Measurements from ENCODE around the gene SPATS1. TPM values are rescaled to one million over a fixed set of nuclear protein-coding genes. Genes with fewer than 3 reads are reported as not detected.

SPATS1 gene
- polyA plus RNA-seq, 1 donor (not counting 4 experiments of a cell fraction or from before 2014, with no cell fraction given) = not detected

DNA sequence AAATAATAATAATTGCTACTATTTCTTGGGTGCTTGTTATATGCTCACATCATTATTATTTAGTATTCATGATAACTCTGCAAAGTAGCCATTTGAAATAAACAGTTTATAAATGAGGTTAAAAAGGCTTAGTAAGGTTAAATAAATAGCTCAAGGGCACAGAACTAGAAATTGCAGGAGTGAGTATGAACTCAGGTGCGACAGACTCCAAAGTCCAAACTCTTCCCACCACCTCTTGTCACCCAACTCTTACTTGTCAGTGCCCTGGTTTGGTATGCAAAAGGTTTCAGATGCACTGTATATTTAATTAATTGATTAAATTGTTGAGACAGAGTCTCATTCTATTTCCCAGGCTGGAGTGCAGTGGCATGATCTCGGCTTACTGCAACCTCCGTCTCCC lies 24.3 kb downstream of the SPATS1 start:
- no peak overlapping the region for H3K4me2 ChIP-seq (ENCODE audit: control insufficient read depth, extremely low read depth, insufficient read depth, low read depth, low read length)
- FAIRE-seq (no peak), DNase-seq (ENCODE audit: low read depth, low spot score) (no peak)
- H3K9me3 ChIP-seq (ENCODE audit: control insufficient read depth, low read depth, low read length) = no peaks in the 10 kb centered on the region
- no peaks in the 10 kb centered on the region for H3K36me3 ChIP-seq (ENCODE audit: control insufficient read depth in 2 of 2, extremely low read depth in 1 of 2, insufficient read depth in 2 of 2, low read length in 2 of 2)
- no peaks in the 10 kb centered on the region for H3K27me3 ChIP-seq (ENCODE audit: control insufficient read depth, extremely low read depth, insufficient read depth, low read length)
- TF ChIP-seq EZH2 (IDR thresholded peaks at IDR 0.05; ENCODE audit: low read length) = no peak
- no peak for TF ChIP-seq CTCF (optimal IDR thresholded peaks at IDR 0.05 in 1 of 3, IDR thresholded peaks at IDR 0.05 in 1 of 3, conservative IDR thresholded peaks at IDR 0.05 in 1 of 3; ENCODE audit: extremely low read depth in 1 of 3, insufficient read depth in 2 of 3, low read length in 3 of 3)
- H3K4me1 ChIP-seq (ENCODE audit: control insufficient read depth, extremely low read depth, insufficient read depth, low read length) = no peaks in the 10 kb centered on the region
- H3K9me1 ChIP-seq (ENCODE audit: control insufficient read depth, extremely low read depth, insufficient read depth, low read length) = no peaks in the 10 kb centered on the region
- dilution Hi-C loops (cut with MboI; ENCODE audit: extremely low pct_ligation_motif_present, low sequenced_read_pairs) = no loop called here
- no peak overlapping the region for H2AFZ ChIP-seq (ENCODE audit: control insufficient read depth, low read length)
- no peak overlapping the region for H3K4me3 ChIP-seq (ENCODE audit: control insufficient read depth in 2 of 3, extremely low read depth in 1 of 3, insufficient read depth in 2 of 3, low read depth in 1 of 3, low read length in 3 of 3)
- no peaks in the 10 kb centered on the region for H4K20me1 ChIP-seq (ENCODE audit: control insufficient read depth, extremely low read depth, insufficient read depth, low read length)
- H3K79me2 ChIP-seq (ENCODE audit: control insufficient read depth, insufficient read depth, low read length) = no peaks in the 10 kb centered on the region
- H3K27ac ChIP-seq (ENCODE audit: control insufficient read depth, insufficient read depth, low read length) = no peak overlapping the region
- H3K9ac ChIP-seq (ENCODE audit: control insufficient read depth, extremely low read depth, insufficient read depth, low read length) = no peak overlapping the region

GRCh38 chr6:44367681-44368080 lies 25.2 kb downstream of the SPATS1 start:
- dilution Hi-C loops (cut with MboI; ENCODE audit: extremely low pct_ligation_motif_present, low sequenced_read_pairs) = no loop called here
- FAIRE-seq (no peak), DNase-seq (ENCODE audit: low read depth, low spot score) (no peak)
- no peak overlapping the region for H3K4me2 ChIP-seq (ENCODE audit: control insufficient read depth, extremely low read depth, insufficient read depth, low read depth, low read length)
- H3K79me2 ChIP-seq (ENCODE audit: control insufficient read depth, insufficient read depth, low read length) = no peaks in the 10 kb centered on the region
- H3K27me3 ChIP-seq (ENCODE audit: control insufficient read depth, extremely low read depth, insufficient read depth, low read length) = no peaks in the 10 kb centered on the region
- H3K4me3 ChIP-seq (ENCODE audit: control insufficient read depth in 2 of 3, extremely low read depth in 1 of 3, insufficient read depth in 2 of 3, low read depth in 1 of 3, low read length in 3 of 3) = no peak overlapping the region
- H4K20me1 ChIP-seq (ENCODE audit: control insufficient read depth, extremely low read depth, insufficient read depth, low read length) = no peaks in the 10 kb centered on the region
- TF ChIP-seq CTCF (optimal IDR thresholded peaks at IDR 0.05 in 1 of 3, IDR thresholded peaks at IDR 0.05 in 1 of 3, conservative IDR thresholded peaks at IDR 0.05 in 1 of 3; ENCODE audit: extremely low read depth in 1 of 3, insufficient read depth in 2 of 3, low read length in 3 of 3) (no peak), EZH2 (IDR thresholded peaks at IDR 0.05; ENCODE audit: low read length) (no peak)
- no peaks in the 10 kb centered on the region for H3K36me3 ChIP-seq (ENCODE audit: control insufficient read depth in 2 of 2, extremely low read depth in 1 of 2, insufficient read depth in 2 of 2, low read length in 2 of 2)
- H2AFZ ChIP-seq (ENCODE audit: control insufficient read depth, low read length) = no peak overlapping the region
- peaks cover 1% of the 10 kb centered on the region for H3K4me1 ChIP-seq (ENCODE audit: control insufficient read depth, extremely low read depth, insufficient read depth, low read length)
- no peak overlapping the region for H3K9ac ChIP-seq (ENCODE audit: control insufficient read depth, extremely low read depth, insufficient read depth, low read length)
- no peaks in the 10 kb centered on the region for H3K9me3 ChIP-seq (ENCODE audit: control insufficient read depth, low read depth, low read length)
- no peaks in the 10 kb centered on the region for H3K9me1 ChIP-seq (ENCODE audit: control insufficient read depth, extremely low read depth, insufficient read depth, low read length)
- H3K27ac ChIP-seq (ENCODE audit: control insufficient read depth, insufficient read depth, low read length) = no peak overlapping the region
